ENCODE data around the gene FGD2.

DNA sequence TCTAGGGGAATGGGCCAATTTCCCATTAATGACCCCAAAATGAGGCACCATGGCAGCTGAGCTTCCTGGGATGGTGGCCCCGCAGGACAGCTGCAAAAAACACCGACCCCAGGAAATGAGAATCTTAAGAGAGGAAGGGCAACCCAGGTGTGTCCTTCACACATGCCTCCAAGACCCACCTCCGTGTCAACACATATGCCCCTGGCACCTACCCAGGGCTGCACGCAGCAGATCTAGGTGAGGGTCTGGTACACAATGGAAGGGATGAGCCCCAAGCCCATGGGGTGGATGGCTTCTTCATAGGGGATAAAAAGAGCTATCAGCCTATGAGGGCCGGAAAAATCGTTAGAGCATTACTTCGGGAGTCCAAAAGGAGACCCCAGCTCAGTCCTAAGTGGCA, 28.9 kb upstream of the FGD2 start:
- TF ChIP-seq, protein P1, sequence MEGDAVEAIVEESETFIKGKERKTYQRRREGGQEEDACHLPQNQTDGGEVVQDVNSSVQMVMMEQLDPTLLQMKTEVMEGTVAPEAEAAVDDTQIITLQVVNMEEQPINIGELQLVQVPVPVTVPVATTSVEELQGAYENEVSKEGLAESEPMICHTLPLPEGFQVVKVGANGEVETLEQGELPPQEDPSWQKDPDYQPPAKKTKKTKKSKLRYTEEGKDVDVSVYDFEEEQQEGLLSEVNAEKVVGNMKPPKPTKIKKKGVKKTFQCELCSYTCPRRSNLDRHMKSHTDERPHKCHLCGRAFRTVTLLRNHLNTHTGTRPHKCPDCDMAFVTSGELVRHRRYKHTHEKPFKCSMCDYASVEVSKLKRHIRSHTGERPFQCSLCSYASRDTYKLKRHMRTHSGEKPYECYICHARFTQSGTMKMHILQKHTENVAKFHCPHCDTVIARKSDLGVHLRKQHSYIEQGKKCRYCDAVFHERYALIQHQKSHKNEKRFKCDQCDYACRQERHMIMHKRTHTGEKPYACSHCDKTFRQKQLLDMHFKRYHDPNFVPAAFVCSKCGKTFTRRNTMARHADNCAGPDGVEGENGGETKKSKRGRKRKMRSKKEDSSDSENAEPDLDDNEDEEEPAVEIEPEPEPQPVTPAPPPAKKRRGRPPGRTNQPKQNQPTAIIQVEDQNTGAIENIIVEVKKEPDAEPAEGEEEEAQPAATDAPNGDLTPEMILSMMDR (conservative IDR thresholded peaks at IDR 0.05; ENCODE audit: low read length), result no peak
- TF ChIP-seq EZH2phosphoT487 (IDR thresholded peaks at IDR 0.05; ENCODE audit: borderline replicate concordance), result no peak

Measured in Loucy (cell line).